HCEC 1CT (cell line): Measurements from ENCODE around the gene SMCHD1.
A peak's percentile ranks its signal among the peaks of the same experiment; 100 is the strongest.

Experiments
- DNase-seq: peaks from one replicate; pipeline ENCODE4 v3.0.0-alpha.2; 2017

Gene SMCHD1

GRCh38 chr18:2655178-2655953, at the start of gene SMCHD1:
TSS of gene SMCHD1 (plus strand) at chr18:2655726. CDS start at chr18:2656076, 350 bp downstream.
- DNase-seq = peak; percentile 86

GRCh38 chr18:2606335-2606734, 49.2 kb upstream of the SMCHD1 start:
- no peak for DNase-seq

GRCh38 chr18:2609604-2610003, 45.9 kb upstream of the SMCHD1 start:
- no peak for DNase-seq

GRCh38 chr18:2610549-2610948, 45.0 kb upstream of the SMCHD1 start:
- no peak for DNase-seq

GRCh38 chr18:2612996-2613395, 42.5 kb upstream of the SMCHD1 start:
- no peak for DNase-seq

GRCh38 chr18:2617401-2617998, 38.0 kb upstream of the SMCHD1 start:
- DNase-seq = no peak

- DNase-seq = no peak
These were observed 37.5 kb upstream of the SMCHD1 start for GRCh38 chr18:2618009-2618408.

- DNase-seq = no peak
These were observed 30.3 kb upstream of the SMCHD1 start for GRCh38 chr18:2625217-2625616.

- peak; percentile 24 for DNase-seq
These were observed 27.7 kb upstream of the SMCHD1 start for GRCh38 chr18:2627821-2628276.

- DNase-seq = no peak
These were observed 26.5 kb upstream of the SMCHD1 start for GRCh38 chr18:2629003-2629402.

GRCh38 chr18:2635586-2635985, 19.9 kb upstream of the SMCHD1 start:
- no peak for DNase-seq

GRCh38 chr18:2636126-2636631, 19.3 kb upstream of the SMCHD1 start:
- DNase-seq = no peak

- no peak for DNase-seq
These were observed 13.9 kb upstream of the SMCHD1 start for GRCh38 chr18:2641638-2642037.

- no peak for DNase-seq
These were observed 12.8 kb upstream of the SMCHD1 start for GRCh38 chr18:2642771-2643170.

GRCh38 chr18:2644535-2644934, 11.0 kb upstream of the SMCHD1 start:
- DNase-seq = no peak

GRCh38 chr18:2651981-2652380, 3.5 kb upstream of the SMCHD1 start:
- peak; percentile 8 for DNase-seq

- no peak for DNase-seq
These were observed 2.1 kb upstream of the SMCHD1 start for GRCh38 chr18:2653467-2653866.

- DNase-seq = no peak
These were observed 1.2 kb upstream of the SMCHD1 start for GRCh38 chr18:2654169-2654927.

GRCh38 chr18:2654928-2655177, 673 bp upstream of the SMCHD1 start:
- DNase-seq = no peak

GRCh38 chr18:2655954-2656236, 369 bp downstream of the SMCHD1 start:
- no peak for DNase-seq

GRCh38 chr18:2656237-2656980, 883 bp downstream of the SMCHD1 start:
- DNase-seq = peak; percentile 26

GRCh38 chr18:2656981-2657512, 1.5 kb downstream of the SMCHD1 start:
- DNase-seq = no peak
